GM18868 (cell line): Measurements from ENCODE around the gene RSF1.
A peak's percentile ranks its signal among the peaks of the same experiment; 100 is the strongest.
"Not testable (repeated sequence)": the region's sequence is repeated elsewhere in the genome, so short reads cannot be mapped to it uniquely, and the experiment has no call there.

Experiments
- ATAC-seq: cut with Tn5 transposase; IDR thresholded peaks from one replicate; pipeline ENCODE4 v1.9.1; 2021; ENCODE audit warnings: mild to moderate bottlenecking, moderate library complexity; ENCODE audit not compliant: unreplicated experiment

The RSF1 gene

DNA sequence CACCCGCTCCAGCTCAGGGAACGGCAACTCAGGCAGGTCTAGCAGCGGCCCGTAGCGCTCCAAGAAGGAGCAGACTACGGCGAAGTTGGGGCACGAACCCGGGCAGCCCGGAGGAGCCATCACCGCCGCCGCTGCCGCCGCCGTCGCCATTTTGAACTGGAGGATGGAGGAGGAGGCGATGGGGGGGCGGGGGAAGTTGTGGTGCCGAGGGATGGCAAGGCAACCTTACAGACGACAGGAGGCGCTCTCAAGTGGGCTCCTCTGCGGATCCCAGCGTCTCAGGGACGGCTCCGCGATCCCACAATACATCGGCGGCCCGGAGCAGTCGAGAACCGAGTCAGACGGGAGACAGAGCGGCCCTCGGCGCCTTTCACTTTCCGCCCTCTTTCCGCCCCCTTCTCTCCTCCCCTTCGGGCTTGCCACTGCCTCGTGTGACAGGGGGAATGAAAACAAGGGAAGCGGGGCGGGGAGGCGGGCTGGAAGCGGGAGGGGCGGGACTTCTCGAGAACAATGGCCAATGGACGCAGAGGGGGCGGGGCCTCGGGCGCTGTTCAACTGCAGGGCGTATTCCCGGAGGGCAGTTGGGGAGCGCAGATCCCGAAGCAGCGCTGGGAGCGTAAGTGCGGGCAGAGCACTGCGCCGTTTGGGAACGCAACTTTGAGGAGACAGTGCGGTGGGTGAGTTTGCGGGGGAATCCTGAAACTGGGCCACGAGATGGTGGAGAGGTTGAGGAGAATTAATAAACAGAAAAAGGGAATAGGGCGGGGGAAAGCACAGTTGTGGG, at the start of gene RSF1, which contains the start of gene AAMDC:
TSS of gene RSF1 (minus strand) at position 158 of the 784 bp plus-strand sequence. CDS start at position 150, 8 bp downstream.
TSS of gene AAMDC (plus strand) at position 580 of the 784 bp plus-strand sequence. CDS start 21,353 bp downstream, outside the sequence.
- ATAC-seq = peak; percentile 86

- no peak for ATAC-seq
Observed at GRCh38 chr11:77868744-77869143, 48.2 kb upstream of the RSF1 start.

DNA sequence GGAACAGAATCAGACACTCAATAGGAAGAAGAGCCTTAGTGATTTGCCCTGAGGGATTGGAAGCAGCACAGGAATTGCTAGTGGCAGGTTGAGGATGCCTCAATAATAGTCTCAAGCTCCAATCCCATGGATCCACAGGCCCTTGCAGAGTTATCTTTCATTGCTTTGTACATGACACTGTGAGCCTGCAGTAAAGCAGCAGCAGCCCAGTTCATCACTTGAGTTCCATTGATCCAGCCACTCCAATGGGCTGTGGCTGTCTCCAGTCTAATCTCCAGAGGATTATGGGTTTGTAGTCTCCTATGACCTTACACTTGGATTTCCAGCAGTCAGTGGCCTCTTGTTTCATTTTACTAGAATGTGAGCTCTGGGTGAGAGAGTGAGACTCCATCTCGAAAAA, 45.8 kb upstream of the RSF1 start:
- no peak for ATAC-seq

- ATAC-seq = no peak
Observed at GRCh38 chr11:77865805-77866204, 45.3 kb upstream of the RSF1 start.

GRCh38 chr11:77861444-77861843, 40.9 kb upstream of the RSF1 start:
- not testable (repeated sequence) for ATAC-seq

DNA sequence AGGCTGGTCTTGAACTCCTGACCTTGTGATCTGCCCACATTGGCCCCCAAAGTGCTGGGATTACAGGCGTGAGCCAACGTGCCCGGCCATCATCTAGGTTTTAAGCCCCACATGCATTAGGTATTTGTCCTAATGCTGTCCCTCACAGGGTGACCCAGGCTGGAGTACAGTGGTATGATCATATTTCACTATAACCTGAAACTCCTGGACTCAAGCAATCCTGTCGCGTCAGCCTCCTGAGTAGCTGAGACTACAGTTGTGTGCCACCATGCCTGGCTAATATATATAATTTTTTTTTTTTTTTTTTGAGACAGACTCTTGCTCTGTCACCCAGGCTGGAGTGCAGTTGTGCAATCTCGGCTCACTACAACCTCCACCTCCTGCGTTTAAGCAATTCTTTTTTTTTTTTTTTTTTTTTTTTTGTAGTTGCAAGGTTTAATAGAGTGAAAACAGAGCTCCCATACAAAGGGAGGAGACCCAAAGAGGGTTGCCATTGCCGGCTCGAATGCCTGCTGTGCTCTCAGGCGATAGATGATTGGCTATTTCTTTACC, 37.5 kb upstream of the RSF1 start:
- not testable (repeated sequence) for ATAC-seq

- no peak for ATAC-seq
Observed at GRCh38 chr11:77854838-77855237, 34.3 kb upstream of the RSF1 start.

GRCh38 chr11:77851503-77851902, 31.0 kb upstream of the RSF1 start:
- ATAC-seq = no peak

DNA sequence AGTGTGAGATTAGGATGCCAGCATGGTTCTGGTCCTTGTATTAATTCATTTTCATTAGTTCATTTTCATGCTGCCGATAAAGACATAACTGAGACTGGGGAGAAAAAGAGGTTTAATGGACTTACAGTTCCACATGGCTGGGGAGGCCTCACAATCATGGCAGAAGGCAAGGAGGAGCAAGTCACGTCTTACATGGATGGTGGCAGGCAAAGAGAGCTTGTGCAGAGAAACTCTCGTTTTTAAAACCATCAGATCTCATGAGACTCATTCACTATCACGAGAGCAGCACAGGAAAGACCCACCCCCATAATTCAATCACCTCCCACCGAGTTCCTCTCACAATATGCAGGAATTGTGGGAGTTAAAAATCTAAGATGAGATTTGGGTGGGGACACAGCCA, 23.2 kb upstream of the RSF1 start:
- not testable (repeated sequence) for ATAC-seq

DNA sequence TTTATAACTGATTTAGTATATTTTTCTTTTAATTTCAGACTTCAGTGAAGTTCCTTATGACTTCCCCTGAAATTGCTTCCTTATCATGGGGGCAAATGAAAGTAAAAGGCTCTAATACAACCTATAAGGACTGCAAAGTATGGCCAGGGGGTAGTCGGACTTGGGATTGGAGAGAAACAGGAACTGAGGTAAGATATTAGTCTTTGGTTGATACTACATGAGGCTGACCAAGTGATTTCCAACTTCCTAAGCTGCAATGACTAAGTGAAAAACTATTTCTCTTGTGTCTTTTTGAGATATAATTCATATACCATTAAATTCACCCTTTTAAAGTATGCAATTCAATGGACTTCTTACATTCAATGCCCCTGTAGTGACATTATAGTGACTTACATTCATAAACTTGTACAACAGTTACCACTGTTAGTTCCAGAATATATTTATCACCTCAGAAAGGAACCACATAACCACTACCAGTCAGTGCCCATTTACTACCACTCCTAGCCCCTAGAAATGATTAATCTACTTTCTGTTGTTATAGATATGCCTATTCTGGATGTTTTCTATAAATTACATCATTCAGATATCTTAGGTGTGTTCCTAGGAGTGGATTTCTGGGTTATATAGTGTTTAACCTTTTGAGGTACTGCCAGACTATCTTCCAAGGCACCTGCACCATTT, 22.1 kb upstream of the RSF1 start:
- no peak for ATAC-seq

DNA sequence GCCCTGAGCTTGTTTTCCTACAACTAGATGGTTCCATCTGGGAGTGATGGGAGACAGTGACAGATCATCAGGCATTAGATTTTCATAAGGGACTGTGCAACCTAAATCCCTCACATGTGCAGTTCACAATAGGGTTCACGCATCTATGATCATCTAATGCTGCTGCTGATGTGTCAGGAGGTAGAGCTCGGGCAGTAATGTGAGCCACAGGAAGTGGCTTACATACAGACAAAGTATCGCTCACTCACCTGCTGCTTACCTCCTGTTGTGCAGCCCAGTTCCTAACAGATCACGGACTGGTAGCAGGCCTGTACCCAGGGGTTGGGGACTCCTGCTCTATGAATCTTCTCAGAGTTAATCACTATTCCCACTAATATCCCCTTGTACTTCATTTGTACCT, 12.8 kb upstream of the RSF1 start:
- ATAC-seq = no peak

DNA sequence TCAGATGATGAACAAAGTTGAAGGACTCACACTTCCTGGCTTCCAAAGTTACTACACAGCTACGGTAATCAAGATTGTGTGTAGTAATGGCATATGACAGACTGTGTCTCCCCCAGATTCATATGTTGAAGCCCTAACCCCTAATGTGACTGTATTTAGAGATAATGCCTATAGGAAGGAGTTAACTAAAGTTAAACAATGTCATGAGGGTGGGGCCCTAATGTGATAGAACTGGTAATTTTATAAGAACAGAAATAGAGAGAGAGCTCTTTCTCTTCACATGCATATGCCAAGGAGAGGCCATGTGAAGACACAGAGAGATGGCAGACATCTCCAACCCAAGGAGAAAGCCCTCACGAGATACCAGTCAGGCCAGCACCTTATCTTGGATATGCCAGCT, 8.4 kb upstream of the RSF1 start:
- ATAC-seq = no peak

DNA sequence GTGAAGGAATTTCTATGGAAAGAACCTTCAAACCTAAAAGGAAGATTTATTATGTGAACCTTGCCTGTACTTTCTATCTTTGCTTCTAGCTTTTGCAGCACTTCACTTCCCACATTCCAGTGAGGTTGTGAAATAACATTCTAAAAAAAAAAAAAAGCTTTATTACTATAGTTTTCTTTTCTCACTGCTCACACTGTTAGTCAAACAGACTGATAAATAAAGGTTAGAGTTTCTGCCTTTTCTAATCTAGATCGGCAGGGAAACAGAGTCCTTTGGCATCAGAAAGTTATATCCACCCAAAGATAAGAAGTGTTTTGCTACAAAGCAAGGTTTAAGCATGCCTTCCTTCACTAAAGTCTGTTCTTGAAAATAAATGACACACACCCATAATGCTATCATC, 3.3 kb upstream of the RSF1 start:
- no peak for ATAC-seq

DNA sequence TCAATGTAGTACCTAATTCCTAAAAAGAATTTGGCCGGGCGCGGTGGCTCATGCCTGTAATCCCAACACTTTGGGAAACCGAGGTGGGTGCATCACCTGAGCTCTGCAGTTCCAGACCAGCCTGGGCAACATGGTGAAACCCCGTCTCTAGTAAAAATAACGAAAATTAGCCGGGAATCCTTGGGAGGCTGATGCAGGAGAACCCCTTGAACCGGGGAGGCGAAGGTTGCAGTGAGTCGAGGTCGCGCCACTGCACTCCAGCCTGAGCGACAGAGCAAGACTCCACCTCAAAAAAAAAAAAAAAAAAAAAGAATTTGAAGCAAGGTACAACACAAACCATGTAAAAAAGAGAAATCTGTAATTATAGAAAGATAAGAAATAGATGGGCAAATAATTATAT, 1.6 kb upstream of the RSF1 start:
- not testable (repeated sequence) for ATAC-seq

DNA sequence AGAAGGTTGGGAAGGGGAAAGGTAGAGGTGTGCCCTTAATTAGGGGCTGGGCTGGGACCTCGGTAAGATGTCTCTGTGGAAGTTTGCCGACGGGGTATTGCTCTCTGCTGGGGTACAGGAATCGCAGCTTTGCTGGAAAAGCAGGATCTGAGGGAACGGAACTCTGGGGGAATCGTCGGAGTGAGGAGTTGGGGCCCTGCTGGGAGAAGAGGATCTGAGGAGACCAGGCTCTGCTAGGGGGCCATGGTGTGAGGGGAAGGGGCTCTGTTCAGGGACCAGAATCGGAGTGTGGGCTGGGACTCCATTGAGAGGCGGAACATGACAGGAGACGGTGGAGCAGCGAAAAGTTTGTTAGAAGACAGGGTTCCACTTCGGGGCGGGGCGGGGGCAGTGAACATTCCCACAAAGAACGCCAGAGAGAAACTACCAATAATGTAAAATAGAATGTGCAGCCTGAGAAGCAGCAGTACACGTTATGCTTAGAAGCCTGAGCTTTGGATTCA, 878 bp upstream of the RSF1 start:
- no peak for ATAC-seq

- peak; percentile 8 for ATAC-seq
Observed at GRCh38 chr11:77819921-77820564, 479 bp downstream of the RSF1 start.

GRCh38 chr11:77819411-77819920, 1.1 kb downstream of the RSF1 start:
- ATAC-seq = peak; percentile 54

DNA sequence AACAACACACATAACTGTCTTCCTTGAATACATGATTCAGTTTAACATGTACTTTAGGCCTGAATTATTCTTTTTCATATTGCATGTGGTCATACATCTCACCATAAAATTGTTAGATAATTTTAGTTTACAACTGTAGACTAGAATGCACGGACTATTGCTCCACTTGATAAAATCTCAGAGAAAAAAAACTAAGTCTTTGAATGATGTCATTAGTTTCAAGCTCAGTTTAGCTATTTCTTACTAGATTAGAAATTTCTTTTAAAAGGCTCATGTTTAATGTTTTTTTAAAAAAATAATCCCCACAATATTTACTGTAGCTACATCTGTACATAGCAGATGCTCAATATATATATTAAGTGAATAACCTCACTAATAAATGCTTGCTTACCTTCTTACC, 5.1 kb downstream of the RSF1 start:
- no peak for ATAC-seq

GRCh38 chr11:77814848-77815247, 5.7 kb downstream of the RSF1 start:
- ATAC-seq = no peak

DNA sequence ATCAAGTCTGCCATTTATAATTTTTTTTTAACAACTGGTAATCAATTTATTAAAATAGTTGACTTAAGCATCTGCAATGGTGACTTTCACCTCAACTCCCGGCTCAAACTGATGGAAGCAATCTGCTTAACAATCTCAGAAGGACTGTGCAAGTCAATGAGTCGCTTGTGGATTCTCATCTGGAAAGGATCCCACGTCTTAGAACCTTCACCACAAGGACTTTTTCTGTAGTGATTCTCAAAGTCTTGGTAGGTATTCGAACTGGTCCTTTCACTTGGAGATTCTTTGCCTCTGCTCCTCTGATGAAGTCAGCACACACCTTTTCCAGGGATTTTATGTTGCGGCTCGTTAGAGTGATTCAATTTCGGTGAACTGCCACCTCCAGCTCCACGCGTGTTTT, 7.3 kb downstream of the RSF1 start:
- no peak for ATAC-seq

- ATAC-seq = no peak
Observed at GRCh38 chr11:77806993-77807392, 13.5 kb downstream of the RSF1 start.
